GM23338 (cell line): ENCODE results near the gene TERB1. TPM values are rescaled to one million over a fixed set of nuclear protein-coding genes. Genes with fewer than 3 reads are reported as not detected.

ENCODE experiments used
- ATAC-seq: fragments of 200-7000 bp; cut with Tn5 transposase; 3 replicates; pipeline ENCODE4 v1.9.1; 2020
- DNase-seq: peaks from one replicate; pipeline ENCODE4 v3.0.0-alpha.2; 2015; ENCODE audit warnings: low spot score
- H2AFZ ChIP-seq: fragments of 200-600 bp; sonication (generic); 2 replicates; pipeline ENCODE4 v1.8.0; 2016; ENCODE audit warnings: antibody characterized with exemption, mild to moderate bottlenecking, moderate library complexity
- H3F3A ChIP-seq: fragments of 200-600 bp; sonication (generic); replicated peaks from 2 replicates; pipeline ENCODE4 v1.8.0; 2017; ENCODE audit warnings: antibody characterized with exemption, mixed run types, low read depth
- H3K27ac ChIP-seq: fragments of 200-600 bp; sonication (generic); 2 replicates; pipeline ENCODE4 v1.6.1; 2016; ENCODE audit warnings: low read depth
- H3K27me3 ChIP-seq: fragments of 200-600 bp; sonication (generic); 2 replicates; pipeline ENCODE4 v1.8.0; 2016; ENCODE audit warnings: mild to moderate bottlenecking, mixed run types, moderate library complexity; ENCODE audit not compliant: insufficient read depth
- H3K36me3 ChIP-seq: fragments of 200-600 bp; sonication (generic); 2 replicates; pipeline ENCODE4 v1.8.0; 2016; ENCODE audit warnings: mild to moderate bottlenecking; ENCODE audit not compliant: insufficient read depth
- H3K4me1 ChIP-seq: fragments of 200-600 bp; sonication (generic); 2 replicates; pipeline ENCODE4 v1.8.0; 2016; ENCODE audit warnings: mild to moderate bottlenecking, moderate library complexity; ENCODE audit not compliant: insufficient read depth
- H3K4me2 ChIP-seq: fragments of 200-600 bp; sonication (generic); 2 replicates; pipeline ENCODE4 v1.7.1; 2017; ENCODE audit warnings: mixed run types
- H3K4me3 ChIP-seq: fragments of 200-600 bp; sonication (generic); 2 replicates; pipeline ENCODE4 v1.6.1; 2016; ENCODE audit warnings: mixed run types
- H3K79me2 ChIP-seq: fragments of 200-600 bp; sonication (generic); replicated peaks from 2 replicates; pipeline ENCODE4 v1.8.0; 2017; ENCODE audit warnings: mild to moderate bottlenecking; ENCODE audit not compliant: insufficient read depth
- H3K9me2 ChIP-seq: fragments of 200-600 bp; sonication (generic); 2 replicates; pipeline ENCODE4 v1.8.0; 2017; ENCODE audit not compliant: insufficient read depth
- H4K20me1 ChIP-seq: fragments of 200-600 bp; sonication (generic); replicated peaks from 2 replicates; pipeline ENCODE4 v1.8.0; 2017; ENCODE audit warnings: mild to moderate bottlenecking; ENCODE audit not compliant: insufficient read depth
- H3K27ac Mint-ChIP-seq: 2 replicates; pipeline ENCODE4 v1.8.0; 2020; ENCODE audit warnings: inconsistent platforms, mild to moderate bottlenecking, moderate library complexity, mixed read lengths
- H3K27me3 Mint-ChIP-seq: 3 replicates; pipeline ENCODE4 v1.8.0; 2022; ENCODE audit warnings: low read depth, mild to moderate bottlenecking, moderate library complexity, mixed read lengths, inconsistent platforms; ENCODE audit not compliant: insufficient read depth, poor library complexity
- H3K36me3 Mint-ChIP-seq: 3 replicates; pipeline ENCODE4 v1.8.0; 2021; ENCODE audit warnings: low read depth, mild to moderate bottlenecking, inconsistent platforms, moderate library complexity, mixed read lengths
- H3K4me1 Mint-ChIP-seq: 3 replicates; pipeline ENCODE4 v1.8.0; 2020; ENCODE audit warnings: mild to moderate bottlenecking, inconsistent platforms, mixed read lengths
- H3K4me3 Mint-ChIP-seq: 3 replicates; pipeline ENCODE4 v1.8.0; 2021; ENCODE audit warnings: moderate library complexity, mild to moderate bottlenecking, inconsistent platforms, mixed read lengths
- H3K9me3 Mint-ChIP-seq: 3 replicates; pipeline ENCODE4 v1.8.0; 2020; ENCODE audit warnings: moderate library complexity, mild to moderate bottlenecking, inconsistent platforms, mixed read lengths
- EZH2 ChIP-seq: fragments of 200-600 bp; sonication (generic); IDR thresholded peaks from one replicate; pipeline ENCODE4 v1.8.0; 2017; ENCODE audit warnings: antibody characterized with exemption, mild to moderate bottlenecking, low read depth; ENCODE audit not compliant: unreplicated experiment
- EZH2phosphoT487 ChIP-seq: fragments of 200-600 bp; sonication (generic); IDR thresholded peaks from one replicate; pipeline ENCODE4 v1.8.1; 2018; ENCODE audit warnings: antibody characterized with exemption; ENCODE audit not compliant: unreplicated experiment
- JUNB ChIP-seq: IDR thresholded peaks from one replicate; pipeline ENCODE4 v1.6.1; 2016; ENCODE audit warnings: antibody characterized with exemption; ENCODE audit not compliant: unreplicated experiment
- polyA plus RNA-seq: library from polyadenylated mRNA; unstranded; fragments of >200 nt; fragmentation: Nextera tagmentation; extraction: Ambion mirVana; gene quantifications from 2 replicates; pipeline ENCODE4 v1.2.1, GENCODE V29; 2016
- total RNA-seq: library from RNA; depleted of rRNA; stranded (reverse); fragments of >200 nt; shearing (Covaris generic); gene quantifications from 2 replicates; pipeline ENCODE4 v1.2.3, GENCODE V29; 2014
- TF ChIP-seq, protein P1 (sequence below), 2 experiments: fragments of 200-600 bp in 1 of 2; sonication (generic) in 1 of 2; conservative IDR thresholded peaks; 2 replicates each; pipeline versions ENCODE4 v1.5.1 to v1.6.1; 2016 to 2017; ENCODE audit warnings: antibody characterized with exemption in 2 of 2, low read depth in 2 of 2, mild to moderate bottlenecking in 2 of 2, moderate library complexity in 1 of 2
- TF ChIP-seq, protein P2 (sequence below): IDR thresholded peaks from one replicate; pipeline ENCODE4 v1.6.1; 2018; ENCODE audit warnings: antibody characterized with exemption; ENCODE audit not compliant: unreplicated experiment
- TF ChIP-seq, protein P3 (sequence below): fragments of 250-450 bp; sonication (Bioruptor Pico); IDR thresholded peaks from 2 replicates; pipeline ENCODE4 v1.5.0; 2020; ENCODE audit warnings: mild to moderate bottlenecking, moderate library complexity

TERB1 gene
- total and polyA plus RNA-seq, 2 experiments from 2014 or later: not detected

DNA sequence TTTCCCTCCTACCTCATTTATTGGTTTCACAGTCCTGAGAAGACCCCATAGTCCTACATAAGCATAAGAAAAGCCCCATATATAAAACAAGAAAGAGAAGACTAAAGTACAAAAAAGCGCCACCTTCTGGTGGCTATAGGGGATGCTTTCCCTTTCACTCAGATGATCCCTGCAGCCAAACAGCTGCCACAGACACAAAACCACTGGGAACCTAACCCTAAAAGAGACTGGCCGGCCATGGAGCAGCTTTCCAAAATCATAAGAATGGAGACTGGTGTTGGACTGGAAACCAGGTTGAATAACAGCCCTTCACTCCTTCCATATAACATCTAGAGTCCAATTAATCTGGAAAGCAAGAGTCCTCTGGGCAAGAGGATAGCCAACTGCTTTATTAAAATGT lies 61.4 kb downstream of the TERB1 start:
- peak overlapping the region; percentile 46; the same call in 1 of the 2 replicates for H3K27ac ChIP-seq
- ATAC-seq: peak; percentile 89
- Mint-ChIP-seq H3K9me3 (no peaks in the 10 kb centered on the region), H3K4me1 (peaks cover 21% of the 10 kb centered on the region), H3K27ac (peak overlapping the region; percentile 89), H3K36me3 (peaks cover 78% of the 10 kb centered on the region), H3K4me3 (no peak overlapping the region; the same call in 2 of the 3 replicates), H3K27me3 (peaks cover 2% of the 10 kb centered on the region)
- no peak for TF ChIP-seq EZH2
- TF ChIP-seq, protein P1, sequence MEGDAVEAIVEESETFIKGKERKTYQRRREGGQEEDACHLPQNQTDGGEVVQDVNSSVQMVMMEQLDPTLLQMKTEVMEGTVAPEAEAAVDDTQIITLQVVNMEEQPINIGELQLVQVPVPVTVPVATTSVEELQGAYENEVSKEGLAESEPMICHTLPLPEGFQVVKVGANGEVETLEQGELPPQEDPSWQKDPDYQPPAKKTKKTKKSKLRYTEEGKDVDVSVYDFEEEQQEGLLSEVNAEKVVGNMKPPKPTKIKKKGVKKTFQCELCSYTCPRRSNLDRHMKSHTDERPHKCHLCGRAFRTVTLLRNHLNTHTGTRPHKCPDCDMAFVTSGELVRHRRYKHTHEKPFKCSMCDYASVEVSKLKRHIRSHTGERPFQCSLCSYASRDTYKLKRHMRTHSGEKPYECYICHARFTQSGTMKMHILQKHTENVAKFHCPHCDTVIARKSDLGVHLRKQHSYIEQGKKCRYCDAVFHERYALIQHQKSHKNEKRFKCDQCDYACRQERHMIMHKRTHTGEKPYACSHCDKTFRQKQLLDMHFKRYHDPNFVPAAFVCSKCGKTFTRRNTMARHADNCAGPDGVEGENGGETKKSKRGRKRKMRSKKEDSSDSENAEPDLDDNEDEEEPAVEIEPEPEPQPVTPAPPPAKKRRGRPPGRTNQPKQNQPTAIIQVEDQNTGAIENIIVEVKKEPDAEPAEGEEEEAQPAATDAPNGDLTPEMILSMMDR (conservative IDR thresholded peaks at IDR 0.05; ENCODE audit: low read depth in 2 of 2): peak; percentile 61 to 90
- peaks cover 57% of the 10 kb centered on the region for H3K36me3 ChIP-seq
- DNase-seq: peak; percentile 75
- no peak overlapping the region for H3K4me2 ChIP-seq
- H3K79me2 ChIP-seq: peaks cover 80% of the 10 kb centered on the region
- no peak overlapping the region for H2AFZ ChIP-seq
- peaks cover 14% of the 10 kb centered on the region; the same call in 1 of the 2 replicates for H3F3A ChIP-seq
- H3K4me3 ChIP-seq: no peak overlapping the region
- H4K20me1 ChIP-seq: peaks cover 56% of the 10 kb centered on the region
- H3K27me3 ChIP-seq: no peaks in the 10 kb centered on the region
- no peaks in the 10 kb centered on the region for H3K9me2 ChIP-seq
- peaks cover 13% of the 10 kb centered on the region for H3K4me1 ChIP-seq

DNA sequence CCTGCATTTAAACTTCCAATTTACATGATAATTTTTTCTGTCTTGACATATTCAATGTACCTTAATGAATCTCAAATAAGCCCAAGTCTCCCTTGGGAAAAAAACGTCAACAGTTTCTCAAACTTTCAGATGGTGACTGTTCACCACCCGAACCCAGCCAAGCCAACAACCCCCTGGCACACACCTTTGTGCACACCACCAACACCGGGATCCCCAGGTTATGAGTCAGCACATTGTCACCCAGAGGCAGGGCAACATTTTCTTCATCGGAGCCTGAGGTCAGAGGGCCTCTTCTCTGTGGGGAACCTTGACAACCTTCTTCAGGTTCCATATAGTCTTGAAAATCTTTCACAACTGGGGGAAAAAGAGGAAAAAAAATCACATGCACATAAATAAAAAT lies 65.5 kb downstream of the TERB1 start:
- DNase-seq (no peak), ATAC-seq (no peak)
- H3K4me2 ChIP-seq: no peak overlapping the region
- H3K4me3 ChIP-seq: no peak overlapping the region
- peak overlapping the region; percentile 84 for H3K27ac ChIP-seq
- peaks cover 58% of the 10 kb centered on the region for H4K20me1 ChIP-seq
- H3K79me2 ChIP-seq: peaks cover 49% of the 10 kb centered on the region
- no peaks in the 10 kb centered on the region for H3K27me3 ChIP-seq
- H3F3A ChIP-seq: peaks cover 13% of the 10 kb centered on the region; the same call in 1 of the 2 replicates
- Mint-ChIP-seq H3K27ac (peak overlapping the region; percentile 87), H3K9me3 (no peaks in the 10 kb centered on the region; the same call in 2 of the 3 replicates), H3K27me3 (peaks cover 2% of the 10 kb centered on the region), H3K4me3 (no peak overlapping the region), H3K4me1 (peaks cover 20% of the 10 kb centered on the region), H3K36me3 (peaks cover 86% of the 10 kb centered on the region)
- H3K4me1 ChIP-seq: peaks cover 13% of the 10 kb centered on the region; the same call in 1 of the 2 replicates
- no peak overlapping the region for H2AFZ ChIP-seq
- H3K36me3 ChIP-seq: peaks cover 71% of the 10 kb centered on the region
- H3K9me2 ChIP-seq: no peaks in the 10 kb centered on the region
- TF ChIP-seq EZH2phosphoT487 (no peak), EZH2 (no peak), JUNB (no peak)
- TF ChIP-seq, protein P2, sequence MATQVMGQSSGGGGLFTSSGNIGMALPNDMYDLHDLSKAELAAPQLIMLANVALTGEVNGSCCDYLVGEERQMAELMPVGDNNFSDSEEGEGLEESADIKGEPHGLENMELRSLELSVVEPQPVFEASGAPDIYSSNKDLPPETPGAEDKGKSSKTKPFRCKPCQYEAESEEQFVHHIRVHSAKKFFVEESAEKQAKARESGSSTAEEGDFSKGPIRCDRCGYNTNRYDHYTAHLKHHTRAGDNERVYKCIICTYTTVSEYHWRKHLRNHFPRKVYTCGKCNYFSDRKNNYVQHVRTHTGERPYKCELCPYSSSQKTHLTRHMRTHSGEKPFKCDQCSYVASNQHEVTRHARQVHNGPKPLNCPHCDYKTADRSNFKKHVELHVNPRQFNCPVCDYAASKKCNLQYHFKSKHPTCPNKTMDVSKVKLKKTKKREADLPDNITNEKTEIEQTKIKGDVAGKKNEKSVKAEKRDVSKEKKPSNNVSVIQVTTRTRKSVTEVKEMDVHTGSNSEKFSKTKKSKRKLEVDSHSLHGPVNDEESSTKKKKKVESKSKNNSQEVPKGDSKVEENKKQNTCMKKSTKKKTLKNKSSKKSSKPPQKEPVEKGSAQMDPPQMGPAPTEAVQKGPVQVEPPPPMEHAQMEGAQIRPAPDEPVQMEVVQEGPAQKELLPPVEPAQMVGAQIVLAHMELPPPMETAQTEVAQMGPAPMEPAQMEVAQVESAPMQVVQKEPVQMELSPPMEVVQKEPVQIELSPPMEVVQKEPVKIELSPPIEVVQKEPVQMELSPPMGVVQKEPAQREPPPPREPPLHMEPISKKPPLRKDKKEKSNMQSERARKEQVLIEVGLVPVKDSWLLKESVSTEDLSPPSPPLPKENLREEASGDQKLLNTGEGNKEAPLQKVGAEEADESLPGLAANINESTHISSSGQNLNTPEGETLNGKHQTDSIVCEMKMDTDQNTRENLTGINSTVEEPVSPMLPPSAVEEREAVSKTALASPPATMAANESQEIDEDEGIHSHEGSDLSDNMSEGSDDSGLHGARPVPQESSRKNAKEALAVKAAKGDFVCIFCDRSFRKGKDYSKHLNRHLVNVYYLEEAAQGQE: no peak
- TF ChIP-seq, protein P1 (conservative IDR thresholded peaks at IDR 0.05; ENCODE audit: low read depth in 2 of 2): no peak
- TF ChIP-seq, protein P3, sequence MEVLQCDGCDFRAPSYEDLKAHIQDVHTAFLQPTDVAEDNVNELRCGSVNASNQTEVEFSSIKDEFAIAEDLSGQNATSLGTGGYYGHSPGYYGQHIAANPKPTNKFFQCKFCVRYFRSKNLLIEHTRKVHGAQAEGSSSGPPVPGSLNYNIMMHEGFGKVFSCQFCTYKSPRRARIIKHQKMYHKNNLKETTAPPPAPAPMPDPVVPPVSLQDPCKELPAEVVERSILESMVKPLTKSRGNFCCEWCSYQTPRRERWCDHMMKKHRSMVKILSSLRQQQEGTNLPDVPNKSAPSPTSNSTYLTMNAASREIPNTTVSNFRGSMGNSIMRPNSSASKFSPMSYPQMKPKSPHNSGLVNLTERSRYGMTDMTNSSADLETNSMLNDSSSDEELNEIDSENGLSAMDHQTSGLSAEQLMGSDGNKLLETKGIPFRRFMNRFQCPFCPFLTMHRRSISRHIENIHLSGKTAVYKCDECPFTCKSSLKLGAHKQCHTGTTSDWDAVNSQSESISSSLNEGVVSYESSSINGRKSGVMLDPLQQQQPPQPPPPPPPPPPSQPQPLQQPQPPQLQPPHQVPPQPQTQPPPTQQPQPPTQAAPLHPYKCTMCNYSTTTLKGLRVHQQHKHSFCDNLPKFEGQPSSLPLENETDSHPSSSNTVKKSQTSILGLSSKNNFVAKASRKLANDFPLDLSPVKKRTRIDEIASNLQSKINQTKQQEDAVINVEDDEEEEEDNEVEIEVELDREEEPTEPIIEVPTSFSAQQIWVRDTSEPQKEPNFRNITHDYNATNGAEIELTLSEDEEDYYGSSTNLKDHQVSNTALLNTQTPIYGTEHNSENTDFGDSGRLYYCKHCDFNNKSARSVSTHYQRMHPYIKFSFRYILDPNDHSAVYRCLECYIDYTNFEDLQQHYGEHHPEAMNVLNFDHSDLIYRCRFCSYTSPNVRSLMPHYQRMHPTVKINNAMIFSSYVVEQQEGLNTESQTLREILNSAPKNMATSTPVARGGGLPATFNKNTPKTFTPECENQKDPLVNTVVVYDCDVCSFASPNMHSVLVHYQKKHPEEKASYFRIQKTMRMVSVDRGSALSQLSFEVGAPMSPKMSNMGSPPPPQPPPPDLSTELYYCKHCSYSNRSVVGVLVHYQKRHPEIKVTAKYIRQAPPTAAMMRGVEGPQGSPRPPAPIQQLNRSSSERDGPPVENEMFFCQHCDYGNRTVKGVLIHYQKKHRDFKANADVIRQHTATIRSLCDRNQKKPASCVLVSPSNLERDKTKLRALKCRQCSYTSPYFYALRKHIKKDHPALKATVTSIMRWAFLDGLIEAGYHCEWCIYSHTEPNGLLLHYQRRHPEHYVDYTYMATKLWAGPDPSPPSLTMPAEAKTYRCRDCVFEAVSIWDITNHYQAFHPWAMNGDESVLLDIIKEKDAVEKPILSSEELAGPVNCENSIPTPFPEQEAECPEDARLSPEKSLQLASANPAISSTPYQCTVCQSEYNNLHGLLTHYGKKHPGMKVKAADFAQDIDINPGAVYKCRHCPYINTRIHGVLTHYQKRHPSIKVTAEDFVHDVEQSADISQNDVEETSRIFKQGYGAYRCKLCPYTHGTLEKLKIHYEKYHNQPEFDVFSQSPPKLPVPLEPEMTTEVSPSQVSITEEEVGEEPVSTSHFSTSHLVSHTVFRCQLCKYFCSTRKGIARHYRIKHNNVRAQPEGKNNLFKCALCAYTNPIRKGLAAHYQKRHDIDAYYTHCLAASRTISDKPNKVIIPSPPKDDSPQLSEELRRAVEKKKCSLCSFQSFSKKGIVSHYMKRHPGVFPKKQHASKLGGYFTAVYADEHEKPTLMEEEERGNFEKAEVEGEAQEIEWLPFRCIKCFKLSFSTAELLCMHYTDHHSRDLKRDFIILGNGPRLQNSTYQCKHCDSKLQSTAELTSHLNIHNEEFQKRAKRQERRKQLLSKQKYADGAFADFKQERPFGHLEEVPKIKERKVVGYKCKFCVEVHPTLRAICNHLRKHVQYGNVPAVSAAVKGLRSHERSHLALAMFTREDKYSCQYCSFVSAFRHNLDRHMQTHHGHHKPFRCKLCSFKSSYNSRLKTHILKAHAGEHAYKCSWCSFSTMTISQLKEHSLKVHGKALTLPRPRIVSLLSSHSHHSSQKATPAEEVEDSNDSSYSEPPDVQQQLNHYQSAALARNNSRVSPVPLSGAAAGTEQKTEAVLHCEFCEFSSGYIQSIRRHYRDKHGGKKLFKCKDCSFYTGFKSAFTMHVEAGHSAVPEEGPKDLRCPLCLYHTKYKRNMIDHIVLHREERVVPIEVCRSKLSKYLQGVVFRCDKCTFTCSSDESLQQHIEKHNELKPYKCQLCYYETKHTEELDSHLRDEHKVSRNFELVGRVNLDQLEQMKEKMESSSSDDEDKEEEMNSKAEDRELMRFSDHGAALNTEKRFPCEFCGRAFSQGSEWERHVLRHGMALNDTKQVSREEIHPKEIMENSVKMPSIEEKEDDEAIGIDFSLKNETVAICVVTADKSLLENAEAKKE (CRISPR knock-in tag): no peak
